ENCODE data around the gene SP140L. TPM values are rescaled to one million over a fixed set of nuclear protein-coding genes. Genes with fewer than 3 reads are reported as not detected.

Gene SP140L
- total RNA-seq, 2 donors from 2014 or later: 0.82 to 2.9 TPM

DNA sequence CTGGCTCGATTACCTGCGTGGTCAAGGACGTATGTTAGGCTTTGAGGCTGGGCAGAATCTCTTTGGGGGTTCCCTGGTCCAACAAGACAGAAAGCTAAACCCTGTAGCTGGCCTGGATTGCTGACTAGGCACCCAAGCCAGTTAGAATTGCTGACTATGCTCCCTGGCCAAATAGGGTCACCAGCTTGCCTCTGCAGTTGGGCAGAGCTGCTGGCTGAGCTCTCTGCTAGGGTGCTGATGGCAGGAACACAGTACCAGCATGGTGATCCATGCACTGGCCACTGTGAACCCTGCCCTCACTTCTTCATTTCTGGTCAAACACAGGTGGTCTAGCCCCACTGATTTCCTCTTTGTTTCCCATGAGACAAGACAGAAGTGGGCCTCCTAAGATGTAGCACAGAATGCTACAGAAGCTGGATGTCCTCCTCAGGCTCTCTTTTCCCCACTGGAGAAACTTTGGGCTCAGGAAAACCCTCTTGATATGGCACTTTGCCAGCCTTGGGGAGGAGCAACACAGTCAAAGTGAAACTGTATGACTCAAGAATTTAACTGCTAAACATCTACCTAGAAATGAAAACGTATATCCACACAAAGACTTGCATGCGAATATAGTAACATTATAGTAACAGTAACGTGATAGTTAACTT is 20.8 kb downstream of the SP140L start:
- H3K4me3 Mint-ChIP-seq: no peak overlapping the region
- no peak overlapping the region for H3K9ac ChIP-seq (ENCODE audit: extremely low read depth, low read length, poor library complexity, severe bottlenecking)
- H3K4me3 ChIP-seq (ENCODE audit: low read length): no peak overlapping the region
- H3K4me1 ChIP-seq (ENCODE audit: control insufficient read depth, insufficient read depth, low read length): no peaks in the 10 kb centered on the region
- peaks cover 5% of the 10 kb centered on the region for H3K9me3 ChIP-seq (ENCODE audit: control insufficient read depth, low read length)
- no peaks in the 10 kb centered on the region for H3K36me3 Mint-ChIP-seq (ENCODE audit: low read depth)
- H3K9me3 Mint-ChIP-seq: peaks cover 7% of the 10 kb centered on the region
- no peaks in the 10 kb centered on the region for H3K36me3 ChIP-seq (ENCODE audit: control insufficient read depth, insufficient read depth, low read length)
- no peaks in the 10 kb centered on the region for H3K4me1 Mint-ChIP-seq
- no peak for DNase-seq
- H3K27ac Mint-ChIP-seq: no peak overlapping the region
- WGBS, 2 experiments (ENCODE audit: insufficient coverage in 1 of 2, insufficient read length in 1 of 2): 90 to 91% methylated on average over 6 of the region's 6 CpGs
- no peaks in the 10 kb centered on the region for H3K27me3 ChIP-seq (ENCODE audit: control insufficient read depth, insufficient read depth, low read length, poor library complexity, severe bottlenecking)
- no peak overlapping the region for H3K27ac ChIP-seq (ENCODE audit: low read depth, low read length)
- no peaks in the 10 kb centered on the region for H3K27me3 Mint-ChIP-seq (ENCODE audit: insufficient read depth)
- TF ChIP-seq, protein P1, sequence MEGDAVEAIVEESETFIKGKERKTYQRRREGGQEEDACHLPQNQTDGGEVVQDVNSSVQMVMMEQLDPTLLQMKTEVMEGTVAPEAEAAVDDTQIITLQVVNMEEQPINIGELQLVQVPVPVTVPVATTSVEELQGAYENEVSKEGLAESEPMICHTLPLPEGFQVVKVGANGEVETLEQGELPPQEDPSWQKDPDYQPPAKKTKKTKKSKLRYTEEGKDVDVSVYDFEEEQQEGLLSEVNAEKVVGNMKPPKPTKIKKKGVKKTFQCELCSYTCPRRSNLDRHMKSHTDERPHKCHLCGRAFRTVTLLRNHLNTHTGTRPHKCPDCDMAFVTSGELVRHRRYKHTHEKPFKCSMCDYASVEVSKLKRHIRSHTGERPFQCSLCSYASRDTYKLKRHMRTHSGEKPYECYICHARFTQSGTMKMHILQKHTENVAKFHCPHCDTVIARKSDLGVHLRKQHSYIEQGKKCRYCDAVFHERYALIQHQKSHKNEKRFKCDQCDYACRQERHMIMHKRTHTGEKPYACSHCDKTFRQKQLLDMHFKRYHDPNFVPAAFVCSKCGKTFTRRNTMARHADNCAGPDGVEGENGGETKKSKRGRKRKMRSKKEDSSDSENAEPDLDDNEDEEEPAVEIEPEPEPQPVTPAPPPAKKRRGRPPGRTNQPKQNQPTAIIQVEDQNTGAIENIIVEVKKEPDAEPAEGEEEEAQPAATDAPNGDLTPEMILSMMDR (conservative IDR thresholded peaks at IDR 0.05): no peak

DNA sequence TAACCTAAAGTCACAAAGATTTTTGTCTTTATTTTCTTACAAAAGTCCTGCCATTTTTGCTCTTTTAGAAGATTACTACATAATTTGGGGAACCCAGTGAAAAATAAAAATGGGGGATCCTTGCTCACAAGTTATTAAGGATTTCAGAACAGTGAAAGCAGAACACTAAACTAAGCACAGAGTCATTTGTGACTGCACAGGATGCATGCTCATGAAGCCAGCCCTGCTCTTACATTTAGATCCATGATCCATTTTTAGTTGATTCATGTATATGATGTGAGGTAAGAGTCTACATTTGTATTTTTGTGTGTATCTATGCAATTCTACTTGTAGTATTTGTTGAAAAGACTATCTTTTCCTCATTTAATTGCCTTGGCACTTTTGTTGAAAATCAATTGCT is 21.8 kb downstream of the SP140L start:
- H3K27me3 ChIP-seq (ENCODE audit: control insufficient read depth, insufficient read depth, low read length, poor library complexity, severe bottlenecking): no peaks in the 10 kb centered on the region
- Mint-ChIP-seq H3K36me3 (ENCODE audit: low read depth) (no peaks in the 10 kb centered on the region), H3K27me3 (ENCODE audit: insufficient read depth) (no peaks in the 10 kb centered on the region), H3K9me3 (peaks cover 3% of the 10 kb centered on the region), H3K4me1 (no peaks in the 10 kb centered on the region), H3K27ac (no peak overlapping the region), H3K4me3 (no peak overlapping the region)
- TF ChIP-seq, protein P1 (conservative IDR thresholded peaks at IDR 0.05): no peak
- peaks cover 5% of the 10 kb centered on the region for H3K9me3 ChIP-seq (ENCODE audit: control insufficient read depth, low read length)
- H3K36me3 ChIP-seq (ENCODE audit: control insufficient read depth, insufficient read depth, low read length): no peaks in the 10 kb centered on the region
- no peak overlapping the region for H3K9ac ChIP-seq (ENCODE audit: extremely low read depth, low read length, poor library complexity, severe bottlenecking)
- no peaks in the 10 kb centered on the region for H3K4me1 ChIP-seq (ENCODE audit: control insufficient read depth, insufficient read depth, low read length)
- no peak overlapping the region for H3K4me3 ChIP-seq (ENCODE audit: low read length)
- DNase-seq: no peak
- H3K27ac ChIP-seq (ENCODE audit: low read depth, low read length): no peak overlapping the region

DNA sequence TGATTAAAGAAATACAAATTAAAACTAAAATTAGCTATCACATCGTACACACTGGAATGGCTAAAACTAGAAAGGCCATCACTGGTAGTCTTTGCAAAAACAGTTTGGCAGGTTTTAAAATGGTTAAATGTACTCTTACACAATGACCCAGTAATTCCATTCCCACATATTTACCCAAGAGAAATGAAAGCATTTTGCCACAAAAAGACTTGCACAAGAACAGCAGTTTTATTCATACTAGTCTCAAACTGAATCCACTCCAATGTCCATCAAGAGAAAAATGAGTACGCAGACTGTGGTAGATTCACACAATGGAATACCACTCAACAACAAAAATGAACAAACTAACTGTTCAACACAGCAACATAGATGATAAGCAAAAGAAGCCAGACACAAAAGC is 29.1 kb downstream of the SP140L start:
- no peaks in the 10 kb centered on the region for H3K27me3 Mint-ChIP-seq (ENCODE audit: insufficient read depth)
- H3K27ac ChIP-seq (ENCODE audit: low read depth, low read length): no peak overlapping the region
- H3K36me3 Mint-ChIP-seq (ENCODE audit: low read depth): no peaks in the 10 kb centered on the region
- no peaks in the 10 kb centered on the region for H3K36me3 ChIP-seq (ENCODE audit: control insufficient read depth, insufficient read depth, low read length)
- DNase-seq: no peak
- H3K9me3 ChIP-seq (ENCODE audit: control insufficient read depth, low read length): no peaks in the 10 kb centered on the region
- no peaks in the 10 kb centered on the region for H3K27me3 ChIP-seq (ENCODE audit: control insufficient read depth, insufficient read depth, low read length, poor library complexity, severe bottlenecking)
- H3K4me1 ChIP-seq (ENCODE audit: control insufficient read depth, insufficient read depth, low read length): no peaks in the 10 kb centered on the region
- H3K4me3 Mint-ChIP-seq: no peak overlapping the region
- no peak overlapping the region for H3K27ac Mint-ChIP-seq
- 87% methylated on average over 2 of the region's 2 CpGs; no CpG with 5 or more reads in 1 of the 2 experiments for WGBS, 2 experiments (ENCODE audit: insufficient coverage in 1 of 2, insufficient read length in 1 of 2)
- H3K4me3 ChIP-seq (ENCODE audit: low read length): no peak overlapping the region
- H3K4me1 Mint-ChIP-seq: no peaks in the 10 kb centered on the region
- H3K9ac ChIP-seq (ENCODE audit: extremely low read depth, low read length, poor library complexity, severe bottlenecking): no peak overlapping the region
- TF ChIP-seq, protein P1 (conservative IDR thresholded peaks at IDR 0.05): no peak
- H3K9me3 Mint-ChIP-seq: peaks cover 5% of the 10 kb centered on the region
